Muscle layer of duodenum (tissue), 2 donors: ENCODE results near the gene CTSL.
"Not testable (repeated sequence)": the region's sequence is repeated elsewhere in the genome, so short reads cannot be mapped to it uniquely, and the experiment has no call there.

Experiments
- H3K27ac ChIP-seq: one replicate; pipeline ENCODE4 v1.7.0; 2013; ENCODE audit warnings: mild to moderate bottlenecking, low read length
- H3K27me3 ChIP-seq: one replicate; pipeline ENCODE4 v1.7.0; 2013; ENCODE audit warnings: low read depth, mild to moderate bottlenecking, control low read depth, low read length
- H3K36me3 ChIP-seq, 2 donors: one replicate each; pipeline ENCODE4 v1.7.0; 2013; ENCODE audit warnings: low read length in 2 of 2, control low read depth in 1 of 2, mild to moderate bottlenecking in 1 of 2; ENCODE audit not compliant: insufficient read depth in 2 of 2, control insufficient read depth in 1 of 2
- H3K4me1 ChIP-seq, 2 donors: one replicate each; pipeline ENCODE4 v1.7.0; 2013; ENCODE audit warnings: low read length in 2 of 2, mild to moderate bottlenecking in 2 of 2, control low read depth in 1 of 2, moderate library complexity in 1 of 2; ENCODE audit not compliant: insufficient read depth in 2 of 2, control insufficient read depth in 1 of 2
- H3K4me3 ChIP-seq, 2 donors: one replicate each; pipeline ENCODE4 v1.7.0; 2013; ENCODE audit warnings: low read length in 2 of 2, low read depth in 1 of 2, mild to moderate bottlenecking in 1 of 2
- H3K9me3 ChIP-seq, 2 donors: one replicate each; pipeline ENCODE4 v1.7.0; 2013; ENCODE audit warnings: low read length in 2 of 2, control low read depth in 1 of 2, mild to moderate bottlenecking in 1 of 2; ENCODE audit not compliant: control insufficient read depth in 1 of 2
- donor health status: healthy.

Gene CTSL

GRCh38 chr9:87746186-87746585 lies 20.3 kb downstream of the CTSL start:
- Histone ChIP-seq H3K9me3 (peaks cover 7 to 9% of the 10 kb centered on the region in 2 donors), H3K36me3 (no peaks in the 10 kb centered on the region)

GRCh38 chr9:87748881-87749280 lies 23.0 kb downstream of the CTSL start:
- Histone ChIP-seq H3K9me3 (peaks cover 0 to 5% of the 10 kb centered on the region in 2 donors), H3K27ac (no peak overlapping the region), H3K4me3 (no peak overlapping the region), H3K27me3 (no peaks in the 10 kb centered on the region), H3K36me3 (no peaks in the 10 kb centered on the region), H3K4me1 (no peaks in the 10 kb centered on the region)

More at GRCh38 chr9:87746186-87746585, 20.3 kb downstream of the CTSL start:
- no peak overlapping the region for H3K27ac ChIP-seq
- H3K4me1 ChIP-seq, result no peaks in the 10 kb centered on the region
- H3K4me3 ChIP-seq, result no peak overlapping the region
- no peaks in the 10 kb centered on the region for H3K27me3 ChIP-seq

GRCh38 chr9:87749335-87750035 lies 23.6 kb downstream of the CTSL start:
- Histone ChIP-seq H3K27me3 (no peaks in the 10 kb centered on the region), H3K4me3 (no peak overlapping the region), H3K36me3 (no peaks in the 10 kb centered on the region), H3K9me3 (peaks cover 0 to 5% of the 10 kb centered on the region in 2 donors), H3K27ac (no peak overlapping the region), H3K4me1 (no peaks in the 10 kb centered on the region)

DNA sequence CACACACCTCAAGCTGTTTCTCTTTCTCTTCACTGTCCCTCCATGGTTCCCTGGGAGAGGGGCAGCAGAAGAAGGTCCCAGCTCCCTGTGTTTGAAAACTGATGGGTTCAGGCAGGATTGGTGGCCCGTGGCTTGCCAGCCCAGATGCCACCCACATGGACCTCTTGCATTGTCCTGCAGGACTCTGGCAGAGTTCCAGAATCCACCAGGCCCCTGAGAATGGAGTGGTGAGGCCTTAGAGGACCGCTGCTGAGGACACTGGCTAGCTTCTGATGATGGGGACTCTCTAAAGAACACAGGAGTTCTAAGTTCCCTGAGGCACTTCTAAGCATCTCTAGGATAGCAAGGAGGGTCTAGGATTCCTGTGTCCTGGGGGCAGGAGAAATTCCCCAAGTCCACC lies 24.8 kb downstream of the CTSL start:
- H3K4me1 ChIP-seq, result no peaks in the 10 kb centered on the region
- H3K4me3 ChIP-seq, result no peak overlapping the region
- H3K36me3 ChIP-seq, result no peaks in the 10 kb centered on the region
- no peak overlapping the region for H3K27ac ChIP-seq
- no peaks in the 10 kb centered on the region for H3K27me3 ChIP-seq
- H3K9me3 ChIP-seq, result peaks cover 0 to 5% of the 10 kb centered on the region in 2 donors

- no peaks in the 10 kb centered on the region for H3K27me3 ChIP-seq
- no peaks in the 10 kb centered on the region for H3K36me3 ChIP-seq
- no peaks in the 10 kb centered on the region for H3K4me1 ChIP-seq
These were observed 25.5 kb downstream of the CTSL start for GRCh38 chr9:87751423-87751822.

DNA sequence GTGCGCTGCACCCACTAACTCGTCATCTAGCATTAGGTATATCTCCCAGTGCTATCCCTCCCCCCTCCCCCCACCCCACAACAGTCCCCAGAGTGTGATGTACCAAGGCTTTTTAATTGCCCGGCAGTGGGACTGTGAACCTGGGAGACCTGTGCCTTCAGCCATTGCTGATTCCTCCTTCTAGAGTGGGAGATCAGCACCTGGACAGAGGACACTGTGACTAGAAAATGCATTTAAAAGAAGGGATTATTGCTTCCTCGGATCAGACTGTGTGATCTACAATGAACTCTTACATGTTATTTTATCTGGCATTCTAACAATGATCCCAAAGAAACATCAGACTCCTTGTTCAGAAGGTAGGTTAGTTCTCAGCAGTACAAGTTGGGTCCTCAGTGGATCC lies 25.9 kb downstream of the CTSL start:
- no peaks in the 10 kb centered on the region for H3K27me3 ChIP-seq
- no peak overlapping the region for H3K4me3 ChIP-seq
- no peak overlapping the region for H3K27ac ChIP-seq
- peaks cover 0 to 5% of the 10 kb centered on the region in 2 donors for H3K9me3 ChIP-seq
- no peaks in the 10 kb centered on the region for H3K36me3 ChIP-seq
- H3K4me1 ChIP-seq, result no peaks in the 10 kb centered on the region

More at GRCh38 chr9:87751423-87751822, 25.5 kb downstream of the CTSL start:
- H3K4me3 ChIP-seq, result no peak overlapping the region
- no peak overlapping the region for H3K27ac ChIP-seq
- H3K9me3 ChIP-seq, result peaks cover 0 to 5% of the 10 kb centered on the region in 2 donors

DNA sequence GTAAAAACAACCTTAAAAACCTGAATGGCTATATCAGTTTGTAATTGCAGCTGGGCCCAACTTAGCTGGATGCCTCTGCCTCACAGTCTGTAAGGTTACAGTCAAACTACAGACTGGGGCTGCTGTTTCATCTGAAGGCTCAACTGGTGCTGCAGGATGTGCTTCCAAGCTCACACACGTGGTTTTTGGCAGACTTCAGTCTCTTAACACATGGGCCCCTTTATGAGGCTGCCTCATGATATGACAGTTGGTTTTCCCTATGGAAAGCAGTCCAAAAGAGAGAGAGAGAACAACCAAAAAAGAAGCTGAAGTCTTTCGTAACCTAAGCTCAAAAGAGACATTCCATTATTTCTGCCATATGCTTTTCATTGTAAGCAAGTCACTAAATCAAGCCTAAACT lies 27.4 kb downstream of the CTSL start:
- H3K4me3 ChIP-seq, result no peak overlapping the region
- H3K9me3 ChIP-seq, result peaks cover 0 to 5% of the 10 kb centered on the region in 2 donors

GRCh38 chr9:87758330-87758729 lies 32.4 kb downstream of the CTSL start:
- H3K4me1 ChIP-seq, H3K4me3 ChIP-seq, H3K27me3 ChIP-seq, H3K36me3 ChIP-seq, H3K27ac ChIP-seq, H3K9me3 ChIP-seq: not testable (repeated sequence)

More for the DNA sequence above, 27.4 kb downstream of the CTSL start:
- Histone ChIP-seq H3K36me3 (no peaks in the 10 kb centered on the region), H3K27me3 (no peaks in the 10 kb centered on the region), H3K4me1 (no peaks in the 10 kb centered on the region), H3K27ac (no peak overlapping the region)

DNA sequence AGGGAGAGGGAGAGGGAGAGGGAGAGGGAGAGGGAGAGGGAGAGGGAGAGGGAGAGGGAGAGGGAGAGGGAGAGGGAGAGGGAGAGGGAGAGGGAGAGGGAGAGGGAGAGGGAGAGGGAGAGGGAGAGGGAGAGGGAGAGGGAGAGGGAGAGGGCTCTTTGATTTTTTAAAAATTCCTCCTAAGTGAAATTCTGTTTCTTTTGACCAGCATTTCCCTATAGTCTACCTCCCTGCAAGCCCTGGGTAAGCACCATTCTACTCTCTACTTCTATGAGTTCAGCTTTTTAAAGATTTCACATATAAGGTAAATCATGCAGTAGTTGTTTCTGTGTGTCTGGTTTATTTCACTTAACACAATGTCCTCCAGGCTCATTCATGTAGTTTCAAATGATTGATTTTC lies 34.1 kb downstream of the CTSL start:
- H3K27ac ChIP-seq, H3K36me3 ChIP-seq, H3K9me3 ChIP-seq, H3K27me3 ChIP-seq, H3K4me3 ChIP-seq, H3K4me1 ChIP-seq: not testable (repeated sequence)

DNA sequence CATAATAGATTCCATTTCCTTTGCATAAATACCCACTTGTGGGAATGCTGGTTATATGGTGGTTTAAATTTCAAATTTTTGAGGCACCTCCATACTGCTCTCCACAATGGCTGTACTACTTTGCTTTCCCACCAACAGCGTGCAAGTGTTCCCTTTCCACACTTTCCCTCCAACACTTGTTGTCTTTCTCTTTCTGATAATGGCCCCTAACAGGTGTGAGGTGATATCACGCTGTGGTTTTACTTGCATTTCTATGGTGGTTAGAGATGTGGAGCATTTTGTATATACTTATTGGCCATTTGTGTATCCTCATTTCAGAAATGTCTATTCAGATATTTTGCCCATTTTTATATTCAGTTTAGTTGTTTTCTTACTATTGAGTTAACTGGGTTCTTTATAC lies 34.6 kb downstream of the CTSL start:
- H3K36me3 ChIP-seq, result no peaks in the 10 kb centered on the region
- no peaks in the 10 kb centered on the region for H3K27me3 ChIP-seq
- H3K27ac ChIP-seq, result no peak overlapping the region
- H3K4me1 ChIP-seq, result no peaks in the 10 kb centered on the region
- no peaks in the 10 kb centered on the region for H3K9me3 ChIP-seq
- no peak overlapping the region for H3K4me3 ChIP-seq

DNA sequence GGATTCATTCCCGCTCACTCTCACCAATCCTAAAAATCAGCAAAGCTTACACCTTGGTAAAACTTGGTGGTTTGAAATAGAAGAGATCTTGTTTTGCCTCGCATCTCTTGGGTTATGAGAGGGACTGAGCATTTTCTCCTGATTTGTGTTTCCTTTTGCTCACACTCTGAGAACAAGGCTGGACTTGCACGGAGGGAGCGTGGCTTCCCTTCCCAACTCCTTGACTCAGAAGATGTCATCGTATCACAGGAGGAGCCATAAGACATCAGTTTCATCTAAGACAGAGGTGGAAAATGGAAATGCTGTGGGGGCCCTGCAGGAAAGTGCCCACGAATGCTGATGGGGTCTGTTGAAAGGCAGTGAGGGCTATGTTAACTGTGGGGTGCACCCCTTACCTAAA lies 37.4 kb downstream of the CTSL start:
- Histone ChIP-seq H3K36me3 (no peaks in the 10 kb centered on the region), H3K27ac (no peak overlapping the region), H3K4me1 (no peaks in the 10 kb centered on the region), H3K9me3 (no peaks in the 10 kb centered on the region), H3K4me3 (no peak overlapping the region), H3K27me3 (no peaks in the 10 kb centered on the region)

- Histone ChIP-seq H3K4me1 (no peaks in the 10 kb centered on the region), H3K27ac (no peak overlapping the region), H3K4me3 (no peak overlapping the region), H3K9me3 (no peaks in the 10 kb centered on the region), H3K36me3 (no peaks in the 10 kb centered on the region), H3K27me3 (no peaks in the 10 kb centered on the region)
These were observed 39.6 kb downstream of the CTSL start for GRCh38 chr9:87765521-87765920.
